Panc1 (cell line): ENCODE measurements around the gene SLC16A7. TPM values are rescaled to one million over a fixed set of nuclear protein-coding genes. Genes with fewer than 3 reads are reported as not detected.

Source experiments
- ATAC-seq: fragments of 200-7000 bp; cut with Tn5 transposase; 2 replicates; pipeline ENCODE4 v1.9.1; 2020; ENCODE audit warnings: mild to moderate bottlenecking, moderate library complexity
- BruUV-seq: library from RNA; stranded (reverse); fragments of 400-500 nt; replicated peaks from 2 replicates; lab custom pipeline; 2021; lab: Mats Ljungman, UMichigan
- CTCF ChIA-PET: fragments of 300-600 bp; sonication (Branson Sonifier 250); formaldehyde crosslinking; loops from one replicate; lab custom pipeline; 2022; ENCODE audit warnings: antibody characterized with exemption; lab: Charles Lee
- POLR2A ChIA-PET: fragments of 300-600 bp; sonication (Branson Sonifier 250); formaldehyde crosslinking; loops from one replicate; lab custom pipeline; 2022; ENCODE audit warnings: antibody characterized with exemption; lab: Charles Lee
- DNase-seq: peaks from one replicate; pipeline ENCODE4 v3.0.0-alpha.2; 2010; ENCODE audit warnings: low read depth, low spot score
- H3K27ac ChIP-seq: 2 replicates; pipeline ENCODE4 v1.5.1; 2011; ENCODE audit warnings: mild to moderate bottlenecking, low read length, inconsistent platforms
- H3K27me3 ChIP-seq: fragments of 200-500 bp; sonication (Bioruptor generic); 2 replicates; pipeline ENCODE4 v1.6.0; 2014; ENCODE audit warnings: low read length, inconsistent platforms; ENCODE audit not compliant: control insufficient read depth, insufficient read depth
- H3K36me3 ChIP-seq: fragments of 200-500 bp; sonication (Bioruptor generic); 2 replicates; pipeline ENCODE4 v1.5.1; 2014; ENCODE audit warnings: inconsistent platforms, mild to moderate bottlenecking, low read length, moderate library complexity; ENCODE audit not compliant: control insufficient read depth, insufficient read depth
- H3K4me1 ChIP-seq: 2 replicates; pipeline ENCODE4 v1.5.1; 2011; ENCODE audit warnings: inconsistent platforms, mild to moderate bottlenecking, low read length, moderate library complexity; ENCODE audit not compliant: control insufficient read depth, insufficient read depth
- H3K4me3 ChIP-seq, 2 experiments: 2 replicates each; pipeline ENCODE4 v1.5.1; 2011 to 2012; ENCODE audit warnings: low read depth in 2 of 2, low read length in 2 of 2, mild to moderate bottlenecking in 2 of 2, inconsistent platforms in 1 of 2, moderate library complexity in 1 of 2
- H3K9me3 ChIP-seq: fragments of 200-500 bp; sonication (Bioruptor generic); 2 replicates; pipeline ENCODE4 v1.5.1; 2014; ENCODE audit warnings: low read depth, mild to moderate bottlenecking, inconsistent platforms, low read length, moderate library complexity; ENCODE audit not compliant: control insufficient read depth, insufficient read depth
- CTCF ChIP-seq: fragments of 450-650 bp; IDR thresholded peaks from 2 replicates; pipeline ENCODE4 v1.5.1; 2017; ENCODE audit warnings: mild to moderate bottlenecking
- POLR2AphosphoS5 ChIP-seq: IDR thresholded peaks from 2 replicates; pipeline ENCODE4 v1.6.1; 2012; ENCODE audit warnings: mild to moderate bottlenecking, low read depth, low read length, moderate library complexity
- SIN3A ChIP-seq: IDR thresholded peaks from 2 replicates; pipeline ENCODE4 v1.6.1; 2012; ENCODE audit warnings: low read depth, mild to moderate bottlenecking, low read length, moderate library complexity, borderline replicate concordance; ENCODE audit not compliant: insufficient read depth
- TCF7L2 ChIP-seq: IDR thresholded peaks from 2 replicates; pipeline ENCODE4 v1.6.1; 2011; ENCODE audit warnings: mild to moderate bottlenecking, low read depth, low read length, inconsistent platforms
- in situ Hi-C: cut with HindIII; loops from 2 replicates; pipeline ENCODE4 v1.10.0; 2016; ENCODE audit warnings: low sequenced_read_pairs, low pct_unique_long_range_greater_than_20kb
- intact Hi-C: fragments of 100-400 bp; cut with micrococcal nuclease; formaldehyde crosslinking; loops from one replicate; pipeline ENCODE4 v1.10.0; 2022; ENCODE audit not compliant: unreplicated experiment
- total RNA-seq: library from RNA; stranded (reverse); gene quantifications from one replicate; pipeline ENCODE4 v1.2.1, GENCODE V29; 2021; ENCODE audit not compliant: unreplicated experiment
- TF ChIP-seq, protein P1 (sequence below), 2 experiments: IDR thresholded peaks; 2 replicates each; pipeline ENCODE4 v1.6.1; 2011 to 2012; ENCODE audit warnings: low read depth in 2 of 2, control low read depth in 1 of 2, low read length in 1 of 2, mild to moderate bottlenecking in 1 of 2, moderate library complexity in 1 of 2; ENCODE audit not compliant: insufficient read depth in 1 of 2

SLC16A7 gene
- total RNA-seq, 1 experiment from 2014 or later: 0.33 TPM

DNA sequence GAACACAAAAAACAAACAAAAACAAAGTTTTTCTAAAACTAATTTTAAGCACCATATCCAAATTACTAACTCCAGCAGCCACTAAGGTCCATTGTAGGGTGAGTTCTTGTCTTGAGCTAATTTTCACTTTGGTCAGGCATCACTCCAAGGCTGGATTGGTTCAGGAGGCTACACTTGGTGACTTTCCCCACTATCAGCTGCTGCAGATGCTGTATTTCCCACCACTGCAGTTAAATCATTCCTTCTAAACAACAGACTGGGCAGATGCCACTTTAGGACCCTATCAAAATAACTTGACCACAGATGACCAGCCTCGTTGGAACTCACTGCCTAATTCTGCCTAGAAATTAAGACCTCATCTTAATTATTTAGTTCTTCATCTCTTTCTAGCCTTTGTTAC lies 140.5 kb downstream of the SLC16A7 start:
- intact Hi-C loops: no loop called here
- Histone ChIP-seq H3K27me3 (no peaks in the 10 kb centered on the region), H3K27ac (no peak overlapping the region), H3K4me1 (no peaks in the 10 kb centered on the region), H3K9me3 (no peaks in the 10 kb centered on the region), H3K4me3 (no peak overlapping the region), H3K36me3 (no peaks in the 10 kb centered on the region)
- no peak for ATAC-seq
- in situ Hi-C loops: no loop called here
- no peak for DNase-seq
- CTCF ChIA-PET: no interaction called here
- POLR2A ChIA-PET: no interaction called here
- BruUV-seq: no TSS peak
- TF ChIP-seq, protein P1, sequence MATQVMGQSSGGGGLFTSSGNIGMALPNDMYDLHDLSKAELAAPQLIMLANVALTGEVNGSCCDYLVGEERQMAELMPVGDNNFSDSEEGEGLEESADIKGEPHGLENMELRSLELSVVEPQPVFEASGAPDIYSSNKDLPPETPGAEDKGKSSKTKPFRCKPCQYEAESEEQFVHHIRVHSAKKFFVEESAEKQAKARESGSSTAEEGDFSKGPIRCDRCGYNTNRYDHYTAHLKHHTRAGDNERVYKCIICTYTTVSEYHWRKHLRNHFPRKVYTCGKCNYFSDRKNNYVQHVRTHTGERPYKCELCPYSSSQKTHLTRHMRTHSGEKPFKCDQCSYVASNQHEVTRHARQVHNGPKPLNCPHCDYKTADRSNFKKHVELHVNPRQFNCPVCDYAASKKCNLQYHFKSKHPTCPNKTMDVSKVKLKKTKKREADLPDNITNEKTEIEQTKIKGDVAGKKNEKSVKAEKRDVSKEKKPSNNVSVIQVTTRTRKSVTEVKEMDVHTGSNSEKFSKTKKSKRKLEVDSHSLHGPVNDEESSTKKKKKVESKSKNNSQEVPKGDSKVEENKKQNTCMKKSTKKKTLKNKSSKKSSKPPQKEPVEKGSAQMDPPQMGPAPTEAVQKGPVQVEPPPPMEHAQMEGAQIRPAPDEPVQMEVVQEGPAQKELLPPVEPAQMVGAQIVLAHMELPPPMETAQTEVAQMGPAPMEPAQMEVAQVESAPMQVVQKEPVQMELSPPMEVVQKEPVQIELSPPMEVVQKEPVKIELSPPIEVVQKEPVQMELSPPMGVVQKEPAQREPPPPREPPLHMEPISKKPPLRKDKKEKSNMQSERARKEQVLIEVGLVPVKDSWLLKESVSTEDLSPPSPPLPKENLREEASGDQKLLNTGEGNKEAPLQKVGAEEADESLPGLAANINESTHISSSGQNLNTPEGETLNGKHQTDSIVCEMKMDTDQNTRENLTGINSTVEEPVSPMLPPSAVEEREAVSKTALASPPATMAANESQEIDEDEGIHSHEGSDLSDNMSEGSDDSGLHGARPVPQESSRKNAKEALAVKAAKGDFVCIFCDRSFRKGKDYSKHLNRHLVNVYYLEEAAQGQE (IDR thresholded peaks at IDR 0.05; ENCODE audit: insufficient read depth in 1 of 2, low read depth in 2 of 2, low read length in 1 of 2): no peak
- no peak for TF ChIP-seq TCF7L2
- TF ChIP-seq POLR2AphosphoS5: no peak
- no peak for TF ChIP-seq CTCF
- no peak for TF ChIP-seq SIN3A

- Histone ChIP-seq H3K27me3 (no peaks in the 10 kb centered on the region), H3K4me1 (no peaks in the 10 kb centered on the region), H3K27ac (no peak overlapping the region), H3K4me3 (no peak overlapping the region), H3K9me3 (no peaks in the 10 kb centered on the region), H3K36me3 (no peaks in the 10 kb centered on the region)
- ChIA-PET CTCF (no interaction called here), POLR2A (no interaction called here)
- DNase-seq (no peak), ATAC-seq (no peak)
- intact Hi-C loops (no loop called here), in situ Hi-C loops (no loop called here)
- BruUV-seq: no TSS peak
- TF ChIP-seq, protein P1 (IDR thresholded peaks at IDR 0.05; ENCODE audit: insufficient read depth in 1 of 2, low read depth in 2 of 2, low read length in 1 of 2): no peak
- TF ChIP-seq TCF7L2: no peak
- no peak for TF ChIP-seq POLR2AphosphoS5
- TF ChIP-seq SIN3A: no peak
- TF ChIP-seq CTCF: no peak
These were observed 141.0 kb downstream of the SLC16A7 start for GRCh38 chr12:59736786-59737185.
